HG02610 (cell line): ENCODE measurements around the gene HYLS1.
"Not testable (repeated sequence)": the region's sequence is repeated elsewhere in the genome, so short reads cannot be mapped to it uniquely, and the experiment has no call there.

Experiments
- ATAC-seq: cut with Tn5 transposase; IDR thresholded peaks from one replicate; pipeline ENCODE4 v1.9.1; 2021; ENCODE audit warnings: mild to moderate bottlenecking, moderate library complexity; ENCODE audit not compliant: unreplicated experiment

The HYLS1 gene

DNA sequence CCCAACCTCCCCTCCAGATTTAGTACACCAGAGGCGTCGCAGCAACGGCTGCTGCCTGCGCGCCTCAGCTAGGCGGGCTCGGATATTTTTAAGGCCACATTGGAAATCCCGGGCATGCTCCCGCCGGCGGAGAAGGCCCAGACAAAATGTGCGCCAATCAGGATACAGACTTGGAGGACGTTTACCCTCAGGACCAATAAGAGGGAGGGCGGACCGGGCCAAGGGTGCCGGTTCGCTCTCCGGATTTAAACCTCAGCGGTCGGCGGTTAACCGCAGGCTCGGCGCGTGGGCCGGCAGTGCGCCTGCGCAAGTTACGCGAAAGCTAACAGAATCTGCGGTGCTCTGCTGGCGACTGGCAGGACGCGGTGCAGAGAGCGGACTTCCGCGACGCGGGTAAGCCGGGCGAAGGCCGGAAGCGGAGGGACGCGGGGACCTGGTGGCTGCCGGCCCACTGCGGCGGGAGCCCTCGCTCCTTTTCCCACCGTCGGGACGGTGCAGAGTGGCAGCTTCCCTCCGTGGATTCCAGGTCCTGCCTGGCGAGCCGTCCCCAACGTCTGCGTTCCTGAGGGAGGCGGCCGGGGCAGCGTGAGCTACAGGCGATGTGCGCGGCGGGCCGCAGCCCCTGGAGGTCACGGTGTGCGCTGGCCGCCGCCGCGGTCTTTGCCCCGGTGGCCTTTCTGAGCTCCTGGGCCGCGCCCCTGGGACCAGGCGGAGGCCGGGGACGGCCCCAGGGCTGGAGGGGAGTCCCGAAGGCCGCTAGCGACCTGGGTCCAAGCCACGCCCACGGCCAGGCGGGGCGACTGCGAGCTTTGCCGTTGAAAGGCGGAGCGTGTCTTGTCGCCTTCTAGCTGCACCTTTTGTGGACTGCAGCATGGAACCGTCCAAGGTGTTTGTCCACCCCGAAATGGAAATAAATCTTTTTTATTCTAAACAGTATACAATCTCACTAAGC, at the start of gene HYLS1:
Gene HYLS1 (plus strand): TSS at position 296 of the 952 bp plus-strand sequence. CDS start 11,701 bp downstream, outside the sequence.
- ATAC-seq, result peak; percentile 87

- ATAC-seq, result no peak
Observed at GRCh38 chr11:125842321-125842948, 45.0 kb upstream of the HYLS1 start.

- ATAC-seq, result no peak
Observed at GRCh38 chr11:125846188-125846587, 41.3 kb upstream of the HYLS1 start.

DNA sequence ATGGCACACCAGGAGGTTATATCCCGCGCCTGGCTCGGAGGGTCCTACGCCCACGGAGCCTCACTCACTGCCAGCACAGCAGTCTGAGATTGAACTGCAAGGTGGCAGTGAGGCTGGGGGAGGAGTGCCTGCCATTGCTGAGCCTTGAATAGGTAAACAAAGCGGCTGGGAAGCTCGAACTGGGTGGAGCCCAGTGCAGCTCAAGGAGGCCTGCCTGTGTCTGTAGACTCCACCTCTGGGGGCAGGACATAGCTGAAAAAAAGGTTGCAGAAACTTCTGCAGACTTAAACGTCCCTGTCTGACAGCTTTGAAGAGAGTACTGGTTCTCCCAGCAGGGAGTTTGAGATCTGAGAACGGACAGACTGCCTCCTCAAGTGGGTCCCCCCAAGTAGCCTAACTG, 29.8 kb upstream of the HYLS1 start:
- not testable (repeated sequence) for ATAC-seq

- ATAC-seq, result not testable (repeated sequence)
Observed at GRCh38 chr11:125862786-125863185, 24.7 kb upstream of the HYLS1 start.

GRCh38 chr11:125865354-125865753, 22.1 kb upstream of the HYLS1 start:
- not testable (repeated sequence) for ATAC-seq

DNA sequence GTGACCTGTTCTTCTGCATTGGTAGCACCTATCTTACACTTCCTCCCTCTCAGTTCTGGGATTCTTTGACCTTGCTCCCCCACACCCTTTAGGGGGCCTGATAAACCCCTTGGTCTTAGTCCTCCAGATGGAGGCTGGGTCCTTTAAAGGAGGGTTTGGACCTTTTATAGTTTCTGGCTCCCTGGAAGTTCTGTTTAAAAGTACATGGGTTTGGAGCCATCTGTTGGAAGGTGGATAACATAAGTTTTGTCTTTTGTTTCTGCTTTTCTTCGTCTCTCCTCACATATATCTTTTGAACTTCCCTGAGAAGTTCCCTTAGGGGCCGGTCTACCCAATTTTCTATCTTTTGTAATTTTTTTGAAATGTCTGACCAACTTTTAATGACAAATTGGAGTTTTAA, 17.9 kb upstream of the HYLS1 start:
- no peak for ATAC-seq

GRCh38 chr11:125871391-125872137, 15.9 kb upstream of the HYLS1 start:
- ATAC-seq, result no peak

DNA sequence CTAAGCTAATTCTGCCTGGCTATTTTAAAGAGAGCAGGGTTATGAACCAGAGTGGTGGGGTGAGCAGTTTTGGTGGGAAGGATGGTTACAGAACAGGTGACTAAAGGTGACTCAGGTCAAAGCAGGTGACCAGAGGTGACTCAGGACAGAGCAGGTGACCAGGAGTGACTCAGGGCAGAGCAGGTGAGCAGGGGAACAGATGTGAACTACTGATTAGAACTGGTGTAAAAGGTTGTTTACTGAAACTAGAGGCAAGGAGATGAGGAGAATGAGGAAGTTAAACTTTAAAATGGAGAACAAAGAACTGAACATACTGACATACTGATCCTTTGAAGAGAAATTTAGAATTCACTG, 15.4 kb upstream of the HYLS1 start:
- ATAC-seq, result no peak

- ATAC-seq, result no peak
Observed at GRCh38 chr11:125873881-125874555, 13.4 kb upstream of the HYLS1 start.

- peak; percentile 71 for ATAC-seq
Observed at GRCh38 chr11:125874556-125875124, 12.8 kb upstream of the HYLS1 start.

DNA sequence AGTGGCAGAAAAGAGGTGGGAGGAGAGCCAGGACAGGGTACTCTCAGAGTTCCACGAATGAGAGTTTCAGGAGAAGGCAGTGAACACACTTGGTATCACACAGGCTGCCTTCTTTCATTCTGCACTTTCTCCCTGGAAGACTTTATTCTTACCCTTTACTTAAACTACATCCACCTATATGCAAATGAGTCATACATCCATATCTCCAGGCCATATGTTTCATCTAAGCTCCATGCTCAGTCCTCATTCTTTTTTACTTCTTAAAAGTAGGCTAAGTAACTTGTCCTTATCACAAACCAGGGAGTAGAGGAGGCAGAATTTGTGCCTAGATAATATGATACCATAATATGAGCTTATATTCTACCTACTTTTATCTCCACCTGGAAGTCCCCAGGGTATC, 6.2 kb upstream of the HYLS1 start:
- ATAC-seq, result no peak

DNA sequence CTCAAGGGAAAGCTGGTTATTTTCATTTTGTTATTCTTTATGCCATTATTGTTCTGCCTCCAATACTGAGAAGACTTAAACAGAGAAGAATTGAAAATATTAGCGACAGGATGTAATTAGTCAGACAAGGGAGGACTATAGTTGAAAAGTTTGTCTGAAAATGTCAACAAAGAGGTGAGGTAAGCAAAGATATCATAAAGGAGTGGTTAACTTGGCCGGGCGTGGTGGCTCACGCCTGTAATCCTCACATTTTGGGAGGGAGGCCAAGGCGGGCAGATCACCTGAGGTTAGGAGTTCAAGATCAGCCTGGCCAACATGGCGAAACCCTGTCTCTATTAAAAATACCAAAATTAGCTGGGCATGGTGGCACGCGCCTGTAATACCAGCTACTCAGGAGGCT, 4.1 kb upstream of the HYLS1 start:
- no peak for ATAC-seq

DNA sequence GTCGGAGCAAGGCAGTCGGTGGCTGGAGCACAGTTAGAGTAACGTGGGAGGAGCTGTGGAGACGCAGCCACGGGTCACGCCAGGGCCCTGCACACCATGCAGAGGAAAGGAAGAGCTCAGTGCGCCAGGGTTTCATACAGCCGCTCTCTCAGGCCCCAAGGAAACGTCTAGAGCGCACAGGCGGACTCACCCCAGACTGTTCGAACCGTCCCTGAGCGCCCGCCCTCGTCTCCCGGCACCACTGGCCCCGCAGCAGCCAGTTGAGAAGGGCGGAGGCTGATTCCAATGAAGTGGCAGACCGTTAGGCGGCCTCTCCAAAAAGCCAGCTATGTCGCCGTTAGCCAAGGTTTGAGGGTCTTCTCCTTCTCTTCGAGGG, 483 bp upstream of the HYLS1 start:
- ATAC-seq, result peak; percentile 34

- no peak for ATAC-seq
Observed at GRCh38 chr11:125890447-125891100, 3.1 kb downstream of the HYLS1 start.

- no peak for ATAC-seq
Observed at GRCh38 chr11:125892071-125892470, 4.6 kb downstream of the HYLS1 start.

GRCh38 chr11:125892994-125893393, 5.5 kb downstream of the HYLS1 start:
- ATAC-seq, result no peak

GRCh38 chr11:125901872-125902271, 14.4 kb downstream of the HYLS1 start:
- no peak for ATAC-seq

DNA sequence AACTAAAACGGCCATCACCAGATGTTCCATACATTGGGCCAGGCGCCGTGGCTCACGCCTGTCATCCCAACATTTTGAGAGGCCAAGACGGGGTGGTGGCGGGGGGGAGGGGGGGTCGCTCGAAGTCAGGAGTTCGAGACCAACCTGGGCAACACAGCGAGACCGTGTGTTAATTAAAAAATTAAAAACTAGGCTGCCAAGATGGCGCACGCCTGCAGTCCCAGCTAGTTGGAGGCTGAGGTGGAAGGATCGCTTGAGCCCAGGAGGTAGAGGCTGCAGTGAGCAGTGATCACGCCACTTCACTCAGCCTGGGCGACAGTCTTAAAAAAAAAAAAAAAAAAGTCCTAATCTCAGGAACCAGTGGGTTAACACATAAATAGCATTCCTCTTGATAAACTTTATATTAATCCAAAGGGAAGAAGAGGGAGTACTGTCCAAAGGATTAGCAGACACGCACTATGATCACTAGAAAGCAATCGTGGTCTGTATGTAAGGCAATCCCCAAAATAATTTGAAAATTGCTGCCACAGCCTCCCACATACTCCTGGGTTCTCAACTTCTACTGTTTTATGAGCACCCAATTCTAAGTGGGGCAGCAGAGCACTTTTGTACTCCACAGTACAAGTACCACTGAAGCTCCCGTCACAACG, 14.9 kb downstream of the HYLS1 start:
- no peak for ATAC-seq
